Measurements from ENCODE around the gene FAM169A.
A peak's percentile ranks its signal among the peaks of the same experiment; 100 is the strongest.
"Not testable (repeated sequence)": the region's sequence is repeated elsewhere in the genome, so short reads cannot be mapped to it uniquely, and the experiment has no call there.

FAM169A gene

GRCh38 chr5:74895906-74896305 is 29.7 kb upstream of the FAM169A start:
- no peak overlapping the region for H3K9ac ChIP-seq (ENCODE audit: insufficient read length)
- H3K4me3 ChIP-seq = no peak overlapping the region
- DNase-seq (ENCODE audit: low read depth, low spot score) = no peak
- no peaks in the 10 kb centered on the region for H3K36me3 ChIP-seq (ENCODE audit: insufficient read depth, low read length)
- no peak overlapping the region for H3K27ac ChIP-seq
- no peaks in the 10 kb centered on the region for H3K9me3 ChIP-seq (ENCODE audit: low read depth, low read length)
- TF ChIP-seq FOXP2 (optimal IDR thresholded peaks at IDR 0.05; ENCODE audit: control extremely low read depth, extremely low read length, insufficient read depth) (no peak), POLR2AphosphoS5 (IDR thresholded peaks at IDR 0.05; ENCODE audit: borderline replicate concordance, low read depth, low read length) (no peak), EZH2 (IDR thresholded peaks at IDR 0.05) (no peak)

- H3K9me3 ChIP-seq (ENCODE audit: low read depth, low read length) = no peaks in the 10 kb centered on the region
- no peak for DNase-seq (ENCODE audit: low read depth, low spot score)
- no peak for TF ChIP-seq EZH2 (IDR thresholded peaks at IDR 0.05)
- no peak for TF ChIP-seq POLR2AphosphoS5 (IDR thresholded peaks at IDR 0.05; ENCODE audit: borderline replicate concordance, low read depth, low read length)
- no peak for TF ChIP-seq FOXP2 (optimal IDR thresholded peaks at IDR 0.05; ENCODE audit: control extremely low read depth, extremely low read length, insufficient read depth)
- H3K4me3 ChIP-seq = no peak overlapping the region
- no peak overlapping the region for H3K27ac ChIP-seq
- H3K9ac ChIP-seq (ENCODE audit: insufficient read length) = no peak overlapping the region
- H3K36me3 ChIP-seq (ENCODE audit: insufficient read depth, low read length) = no peaks in the 10 kb centered on the region
These were observed 28.2 kb upstream of the FAM169A start for GRCh38 chr5:74894351-74894750.

- Histone ChIP-seq H3K9me3 (ENCODE audit: low read depth, low read length) (no peaks in the 10 kb centered on the region), H3K27ac (no peak overlapping the region), H3K9ac (ENCODE audit: insufficient read length) (no peak overlapping the region), H3K4me3 (no peak overlapping the region), H3K36me3 (ENCODE audit: insufficient read depth, low read length) (no peaks in the 10 kb centered on the region)
- TF ChIP-seq FOXP2 (optimal IDR thresholded peaks at IDR 0.05; ENCODE audit: control extremely low read depth, extremely low read length, insufficient read depth) = no peak
- no peak for TF ChIP-seq POLR2AphosphoS5 (IDR thresholded peaks at IDR 0.05; ENCODE audit: borderline replicate concordance, low read depth, low read length)
- no peak for TF ChIP-seq EZH2 (IDR thresholded peaks at IDR 0.05)
- no peak for DNase-seq (ENCODE audit: low read depth, low spot score)
These were observed 26.7 kb upstream of the FAM169A start for GRCh38 chr5:74892921-74893320.

- DNase-seq (ENCODE audit: low read depth, low spot score) = no peak
- H3K36me3 ChIP-seq (ENCODE audit: insufficient read depth, low read length) = no peaks in the 10 kb centered on the region
- TF ChIP-seq FOXP2 (optimal IDR thresholded peaks at IDR 0.05; ENCODE audit: control extremely low read depth, extremely low read length, insufficient read depth) = no peak
- no peak for TF ChIP-seq EZH2 (IDR thresholded peaks at IDR 0.05)
- no peak for TF ChIP-seq POLR2AphosphoS5 (IDR thresholded peaks at IDR 0.05; ENCODE audit: borderline replicate concordance, low read depth, low read length)
- no peaks in the 10 kb centered on the region for H3K9me3 ChIP-seq (ENCODE audit: low read depth, low read length)
- no peak overlapping the region for H3K4me3 ChIP-seq
- H3K9ac ChIP-seq (ENCODE audit: insufficient read length) = no peak overlapping the region
- H3K27ac ChIP-seq = no peak overlapping the region
These were observed 23.4 kb upstream of the FAM169A start for GRCh38 chr5:74889523-74890105.

- no peak for TF ChIP-seq FOXP2 (optimal IDR thresholded peaks at IDR 0.05; ENCODE audit: control extremely low read depth, extremely low read length, insufficient read depth)
- TF ChIP-seq POLR2AphosphoS5 (IDR thresholded peaks at IDR 0.05; ENCODE audit: borderline replicate concordance, low read depth, low read length) = no peak
- no peak for TF ChIP-seq EZH2 (IDR thresholded peaks at IDR 0.05)
- Histone ChIP-seq H3K27ac (no peak overlapping the region), H3K9ac (ENCODE audit: insufficient read length) (no peak overlapping the region), H3K4me3 (no peak overlapping the region), H3K36me3 (ENCODE audit: insufficient read depth, low read length) (no peaks in the 10 kb centered on the region), H3K9me3 (ENCODE audit: low read depth, low read length) (no peaks in the 10 kb centered on the region)
- no peak for DNase-seq (ENCODE audit: low read depth, low spot score)
These were observed 21.9 kb upstream of the FAM169A start for GRCh38 chr5:74888117-74888516.

GRCh38 chr5:74885170-74885569 is 19.0 kb upstream of the FAM169A start:
- no peak overlapping the region for H3K9ac ChIP-seq (ENCODE audit: insufficient read length)
- no peak for TF ChIP-seq POLR2AphosphoS5 (IDR thresholded peaks at IDR 0.05; ENCODE audit: borderline replicate concordance, low read depth, low read length)
- TF ChIP-seq FOXP2 (optimal IDR thresholded peaks at IDR 0.05; ENCODE audit: control extremely low read depth, extremely low read length, insufficient read depth) = no peak
- TF ChIP-seq EZH2 (IDR thresholded peaks at IDR 0.05) = no peak
- H3K36me3 ChIP-seq (ENCODE audit: insufficient read depth, low read length) = no peaks in the 10 kb centered on the region
- H3K9me3 ChIP-seq (ENCODE audit: low read depth, low read length) = no peaks in the 10 kb centered on the region
- no peak for DNase-seq (ENCODE audit: low read depth, low spot score)
- no peak overlapping the region for H3K27ac ChIP-seq
- H3K4me3 ChIP-seq = no peak overlapping the region

- not testable (repeated sequence) for H3K9me3 ChIP-seq (ENCODE audit: low read depth, low read length); H3K36me3 ChIP-seq (ENCODE audit: insufficient read depth, low read length); H3K9ac ChIP-seq (ENCODE audit: insufficient read length); DNase-seq (ENCODE audit: low read depth, low spot score); H3K4me3 ChIP-seq; H3K27ac ChIP-seq
These were observed 16.4 kb upstream of the FAM169A start for GRCh38 chr5:74882379-74883134.

GRCh38 chr5:74877624-74878304 is 11.6 kb upstream of the FAM169A start:
- H3K36me3 ChIP-seq (ENCODE audit: insufficient read depth, low read length) = no peaks in the 10 kb centered on the region
- H3K27ac ChIP-seq = peak overlapping the region; percentile 17; the same call in 1 of the 2 replicates
- TF ChIP-seq POLR2AphosphoS5 (IDR thresholded peaks at IDR 0.05; ENCODE audit: borderline replicate concordance, low read depth, low read length) = no peak
- no peak for TF ChIP-seq EZH2 (IDR thresholded peaks at IDR 0.05)
- TF ChIP-seq FOXP2 (optimal IDR thresholded peaks at IDR 0.05; ENCODE audit: control extremely low read depth, extremely low read length, insufficient read depth) = no peak
- H3K9me3 ChIP-seq (ENCODE audit: low read depth, low read length) = no peaks in the 10 kb centered on the region
- H3K9ac ChIP-seq (ENCODE audit: insufficient read length) = no peak overlapping the region
- no peak for DNase-seq (ENCODE audit: low read depth, low spot score)
- peak overlapping the region; percentile 8; the same call in 1 of the 2 replicates for H3K4me3 ChIP-seq
